ENCODE measurements around the gene RFX2.
"Not testable (repeated sequence)": the region's sequence is repeated elsewhere in the genome, so short reads cannot be mapped to it uniquely, and the experiment has no call there.

RFX2 gene

GRCh38 chr19:6073858-6074708 lies 36.2 kb downstream of the RFX2 start:
- peak; percentile 26 for DNase-seq

GRCh38 chr19:6073233-6073632 lies 37.1 kb downstream of the RFX2 start:
- DNase-seq: not testable (repeated sequence)

GRCh38 chr19:6071875-6072274 lies 38.4 kb downstream of the RFX2 start:
- DNase-seq: no peak

- no peak for DNase-seq
These were observed 39.4 kb downstream of the RFX2 start for GRCh38 chr19:6070720-6071485.

- no peak for DNase-seq
These were observed 40.1 kb downstream of the RFX2 start for GRCh38 chr19:6070207-6070681.

- DNase-seq: no peak
These were observed 41.0 kb downstream of the RFX2 start for GRCh38 chr19:6069268-6069791.

- DNase-seq: no peak
These were observed 41.6 kb downstream of the RFX2 start for GRCh38 chr19:6068711-6069110.

GRCh38 chr19:6067975-6068374 lies 42.3 kb downstream of the RFX2 start:
- DNase-seq: no peak

GRCh38 chr19:6066661-6067646 lies 43.3 kb downstream of the RFX2 start:
- DNase-seq: peak; percentile 97

GRCh38 chr19:6065685-6066374 lies 44.5 kb downstream of the RFX2 start:
- peak; percentile 48 for DNase-seq

- no peak for DNase-seq
These were observed 45.8 kb downstream of the RFX2 start for GRCh38 chr19:6064336-6065073.

- DNase-seq: no peak
These were observed 46.5 kb downstream of the RFX2 start for GRCh38 chr19:6063576-6064335.

GRCh38 chr19:6062961-6063575 lies 47.2 kb downstream of the RFX2 start:
- no peak for DNase-seq

- no peak for DNase-seq
These were observed 48.0 kb downstream of the RFX2 start for GRCh38 chr19:6062274-6062673.

- no peak for DNase-seq
These were observed 48.7 kb downstream of the RFX2 start for GRCh38 chr19:6061376-6062130.

GRCh38 chr19:6060600-6061375 lies 49.5 kb downstream of the RFX2 start:
- DNase-seq: no peak

- DNase-seq: no peak
These were observed 50.2 kb downstream of the RFX2 start for GRCh38 chr19:6059988-6060599.

All from NCI-H1436 (cell line).